WTC11 (cell line): Measurements from ENCODE around the gene THSD7B. TPM values are rescaled to one million over a fixed set of nuclear protein-coding genes. Genes with fewer than 3 reads are reported as not detected.

Experiments
- ATAC-seq: fragments of 200-7000 bp; cut with Tn5 transposase; 2 replicates; pipeline ENCODE4 v1.10.0; 2021; ENCODE audit warnings: mild to moderate bottlenecking, moderate library complexity
- CTCF ChIA-PET: fragments of 300-600 bp; sonication (Branson Sonifier 250); formaldehyde crosslinking; loops from one replicate; lab custom pipeline; 2021; ENCODE audit warnings: antibody characterized with exemption; lab: Charles Lee
- POLR2A ChIA-PET: fragments of 350-600 bp; sonication (Branson Sonifier 250); formaldehyde crosslinking; loops from one replicate; lab custom pipeline; 2021; ENCODE audit warnings: antibody characterized with exemption; lab: Charles Lee
- DNase-seq: peaks from one replicate; pipeline ENCODE4 v3.0.0; 2021; ENCODE audit warnings: low spot score
- H3K27ac Mint-ChIP-seq: 2 replicates; pipeline ENCODE4 v1.8.0; 2021; ENCODE audit warnings: mixed read lengths
- H3K27me3 Mint-ChIP-seq: 2 replicates; pipeline ENCODE4 v1.8.0; 2021; ENCODE audit warnings: low read depth, mild to moderate bottlenecking, moderate library complexity, mixed read lengths
- H3K36me3 Mint-ChIP-seq: 2 replicates; pipeline ENCODE4 v1.8.0; 2021; ENCODE audit warnings: mixed read lengths
- H3K4me1 Mint-ChIP-seq: 2 replicates; pipeline ENCODE4 v1.8.0; 2022; ENCODE audit warnings: mixed read lengths
- H3K4me3 Mint-ChIP-seq: 2 replicates; pipeline ENCODE4 v1.8.0; 2021; ENCODE audit warnings: mild to moderate bottlenecking, moderate library complexity, mixed read lengths
- H3K9me3 Mint-ChIP-seq: 2 replicates; pipeline ENCODE4 v1.8.0; 2021; ENCODE audit warnings: mixed read lengths
- CBFB ChIP-seq: sonication (generic); formaldehyde crosslinking; IDR thresholded peaks from 2 replicates; pipeline ENCODE4 v1.8.1; 2022; ENCODE audit warnings: mild to moderate bottlenecking, low read depth, missing genetic modification reagents
- EMX1 ChIP-seq: fragments of 250-450 bp; sonication (Bioruptor Pico); IDR thresholded peaks from 2 replicates; pipeline ENCODE4 v1.8.0; 2021; ENCODE audit warnings: mild to moderate bottlenecking
- GABPB1 ChIP-seq: sonication (generic); formaldehyde crosslinking; IDR thresholded peaks from 2 replicates; pipeline ENCODE4 v1.8.1; 2023; ENCODE audit warnings: mild to moderate bottlenecking, missing genetic modification reagents
- NFYB ChIP-seq: sonication (generic); formaldehyde crosslinking; conservative IDR thresholded peaks from 2 replicates; pipeline ENCODE4 v1.8.0; 2022; ENCODE audit warnings: low read depth, missing genetic modification reagents
- OVOL2 ChIP-seq: fragments of 250-450 bp; sonication (Bioruptor Pico); IDR thresholded peaks from 2 replicates; pipeline ENCODE4 v1.9.0; 2021; ENCODE audit warnings: mild to moderate bottlenecking, borderline replicate concordance
- ZNF138 ChIP-seq: sonication (generic); formaldehyde crosslinking; conservative IDR thresholded peaks from 2 replicates; pipeline ENCODE4 v1.8.1; 2022; ENCODE audit warnings: mild to moderate bottlenecking, moderate library complexity, missing genetic modification reagents
- ZNF232 ChIP-seq: sonication (generic); formaldehyde crosslinking; IDR thresholded peaks from 2 replicates; pipeline ENCODE4 v1.8.0; 2022; ENCODE audit warnings: mild to moderate bottlenecking, missing genetic modification reagents
- total RNA-seq: library from RNA; stranded (reverse); gene quantifications from 3 replicates; pipeline ENCODE4 v1.2.3, GENCODE V29; 2021
- TF ChIP-seq, protein P1 (sequence below): fragments of 250-450 bp; sonication (Bioruptor Pico); IDR thresholded peaks from 2 replicates; pipeline ENCODE4 v1.9.0; 2021; ENCODE audit warnings: mild to moderate bottlenecking, borderline replicate concordance
- TF ChIP-seq, protein P2 (sequence below): fragments of 250-450 bp; sonication (Bioruptor Pico); IDR thresholded peaks from 2 replicates; pipeline ENCODE4 v1.9.0; 2021; ENCODE audit warnings: moderate library complexity, mild to moderate bottlenecking, inconsistent platforms, borderline replicate concordance
- TF ChIP-seq, protein P3 (sequence below): fragments of 250-450 bp; sonication (Bioruptor Pico); IDR thresholded peaks from 2 replicates; pipeline ENCODE4 v2.1.2; 2022; ENCODE audit warnings: mild to moderate bottlenecking, moderate library complexity
- TF ChIP-seq, protein P4 (sequence below): sonication (generic); formaldehyde crosslinking; IDR thresholded peaks from 2 replicates; pipeline ENCODE4 v1.8.1; 2022; ENCODE audit warnings: mild to moderate bottlenecking, moderate library complexity, missing genetic modification reagents
- TF ChIP-seq, protein P5 (sequence below): sonication (generic); formaldehyde crosslinking; IDR thresholded peaks from 2 replicates; pipeline ENCODE4 v1.8.1; 2022; ENCODE audit warnings: missing genetic modification reagents, borderline replicate concordance
- TF ChIP-seq, protein P6 (sequence below): sonication (generic); formaldehyde crosslinking; IDR thresholded peaks from 2 replicates; pipeline ENCODE4 v1.8.0; 2023; ENCODE audit warnings: missing genetic modification reagents, mild to moderate bottlenecking, borderline replicate concordance
- TF ChIP-seq, protein P7 (sequence below): fragments of 250-450 bp; sonication (Bioruptor Pico); IDR thresholded peaks from 2 replicates; pipeline ENCODE4 v1.9.0; 2021; ENCODE audit warnings: mild to moderate bottlenecking

Gene THSD7B
- total RNA-seq, 1 experiment from 2014 or later, result 2.9 TPM

DNA sequence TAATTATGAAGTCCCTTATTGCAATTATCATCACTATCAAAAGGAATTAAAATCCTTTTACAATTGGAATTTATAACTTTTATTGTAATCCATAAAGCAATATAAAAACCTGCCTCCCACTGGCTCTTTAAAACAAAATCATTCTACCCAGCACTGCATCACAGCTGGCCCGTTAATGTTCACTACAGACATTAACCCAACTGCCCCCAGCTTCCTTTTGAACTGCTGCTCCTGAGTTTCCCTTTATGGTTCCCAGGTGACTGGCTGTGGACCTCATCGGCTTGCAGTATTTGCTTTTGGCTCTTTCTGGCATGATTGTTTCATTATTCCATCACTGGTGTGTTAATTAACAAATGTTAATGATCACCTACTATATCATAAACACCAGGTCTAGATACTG lies 535.6 kb downstream of the THSD7B start (continued):
- TF ChIP-seq OVOL2 (CRISPR knock-in tag) (no peak), ZNF232 (CRISPR knock-in tag) (no peak), GABPB1 (CRISPR knock-in tag) (no peak)
- TF ChIP-seq, protein P1, sequence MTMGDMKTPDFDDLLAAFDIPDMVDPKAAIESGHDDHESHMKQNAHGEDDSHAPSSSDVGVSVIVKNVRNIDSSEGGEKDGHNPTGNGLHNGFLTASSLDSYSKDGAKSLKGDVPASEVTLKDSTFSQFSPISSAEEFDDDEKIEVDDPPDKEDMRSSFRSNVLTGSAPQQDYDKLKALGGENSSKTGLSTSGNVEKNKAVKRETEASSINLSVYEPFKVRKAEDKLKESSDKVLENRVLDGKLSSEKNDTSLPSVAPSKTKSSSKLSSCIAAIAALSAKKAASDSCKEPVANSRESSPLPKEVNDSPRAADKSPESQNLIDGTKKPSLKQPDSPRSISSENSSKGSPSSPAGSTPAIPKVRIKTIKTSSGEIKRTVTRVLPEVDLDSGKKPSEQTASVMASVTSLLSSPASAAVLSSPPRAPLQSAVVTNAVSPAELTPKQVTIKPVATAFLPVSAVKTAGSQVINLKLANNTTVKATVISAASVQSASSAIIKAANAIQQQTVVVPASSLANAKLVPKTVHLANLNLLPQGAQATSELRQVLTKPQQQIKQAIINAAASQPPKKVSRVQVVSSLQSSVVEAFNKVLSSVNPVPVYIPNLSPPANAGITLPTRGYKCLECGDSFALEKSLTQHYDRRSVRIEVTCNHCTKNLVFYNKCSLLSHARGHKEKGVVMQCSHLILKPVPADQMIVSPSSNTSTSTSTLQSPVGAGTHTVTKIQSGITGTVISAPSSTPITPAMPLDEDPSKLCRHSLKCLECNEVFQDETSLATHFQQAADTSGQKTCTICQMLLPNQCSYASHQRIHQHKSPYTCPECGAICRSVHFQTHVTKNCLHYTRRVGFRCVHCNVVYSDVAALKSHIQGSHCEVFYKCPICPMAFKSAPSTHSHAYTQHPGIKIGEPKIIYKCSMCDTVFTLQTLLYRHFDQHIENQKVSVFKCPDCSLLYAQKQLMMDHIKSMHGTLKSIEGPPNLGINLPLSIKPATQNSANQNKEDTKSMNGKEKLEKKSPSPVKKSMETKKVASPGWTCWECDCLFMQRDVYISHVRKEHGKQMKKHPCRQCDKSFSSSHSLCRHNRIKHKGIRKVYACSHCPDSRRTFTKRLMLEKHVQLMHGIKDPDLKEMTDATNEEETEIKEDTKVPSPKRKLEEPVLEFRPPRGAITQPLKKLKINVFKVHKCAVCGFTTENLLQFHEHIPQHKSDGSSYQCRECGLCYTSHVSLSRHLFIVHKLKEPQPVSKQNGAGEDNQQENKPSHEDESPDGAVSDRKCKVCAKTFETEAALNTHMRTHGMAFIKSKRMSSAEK, result no peak
- TF ChIP-seq, protein P2, sequence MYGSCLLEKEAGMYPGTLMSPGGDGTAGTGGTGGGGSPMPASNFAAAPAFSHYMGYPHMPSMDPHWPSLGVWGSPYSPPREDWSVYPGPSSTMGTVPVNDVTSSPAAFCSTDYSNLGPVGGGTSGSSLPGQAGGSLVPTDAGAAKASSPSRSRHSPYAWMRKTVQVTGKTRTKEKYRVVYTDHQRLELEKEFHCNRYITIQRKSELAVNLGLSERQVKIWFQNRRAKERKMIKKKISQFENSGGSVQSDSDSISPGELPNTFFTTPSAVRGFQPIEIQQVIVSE (CRISPR knock-in tag), result no peak

DNA sequence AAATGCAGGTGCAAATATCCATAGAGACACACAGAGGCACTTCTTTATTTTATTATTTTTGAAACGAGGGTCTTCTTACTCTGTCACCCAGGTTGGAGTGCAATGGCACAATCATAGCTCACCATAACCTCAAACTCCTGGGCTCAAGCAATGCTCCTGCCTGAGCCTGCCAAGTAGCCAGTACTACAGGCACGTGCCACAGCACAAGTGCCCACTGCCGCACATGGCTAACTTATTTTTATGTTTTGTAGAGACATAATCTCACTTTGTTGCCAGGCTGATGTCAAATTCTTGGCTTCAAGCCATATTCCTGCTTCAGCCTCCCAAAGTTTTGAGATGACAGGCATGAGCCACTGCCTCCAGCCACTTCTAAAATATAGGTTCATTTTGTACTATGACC lies 537.6 kb downstream of the THSD7B start:
- ChIA-PET POLR2A (no interaction called here), CTCF (no interaction called here)

DNA sequence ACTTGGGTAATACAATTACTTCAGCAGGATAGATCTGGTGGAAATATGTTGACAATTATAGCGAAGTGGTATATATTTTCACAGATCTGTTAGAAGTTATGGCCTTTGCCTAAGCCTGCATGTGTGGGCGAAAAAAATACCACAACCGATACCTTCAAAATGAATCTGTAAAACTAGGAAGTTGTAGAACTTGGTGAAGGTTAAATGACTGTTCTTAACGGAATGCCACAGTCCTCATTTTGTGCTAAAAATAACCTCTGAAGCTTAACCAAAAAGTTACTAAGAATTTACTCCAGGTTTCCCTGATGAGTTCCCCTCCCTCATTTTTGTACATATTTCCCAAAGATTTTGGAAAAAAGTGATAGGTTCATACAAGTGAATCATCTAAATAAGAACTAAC lies 550.7 kb downstream of the THSD7B start:
- ATAC-seq, result no peak
- TF ChIP-seq, protein P3, sequence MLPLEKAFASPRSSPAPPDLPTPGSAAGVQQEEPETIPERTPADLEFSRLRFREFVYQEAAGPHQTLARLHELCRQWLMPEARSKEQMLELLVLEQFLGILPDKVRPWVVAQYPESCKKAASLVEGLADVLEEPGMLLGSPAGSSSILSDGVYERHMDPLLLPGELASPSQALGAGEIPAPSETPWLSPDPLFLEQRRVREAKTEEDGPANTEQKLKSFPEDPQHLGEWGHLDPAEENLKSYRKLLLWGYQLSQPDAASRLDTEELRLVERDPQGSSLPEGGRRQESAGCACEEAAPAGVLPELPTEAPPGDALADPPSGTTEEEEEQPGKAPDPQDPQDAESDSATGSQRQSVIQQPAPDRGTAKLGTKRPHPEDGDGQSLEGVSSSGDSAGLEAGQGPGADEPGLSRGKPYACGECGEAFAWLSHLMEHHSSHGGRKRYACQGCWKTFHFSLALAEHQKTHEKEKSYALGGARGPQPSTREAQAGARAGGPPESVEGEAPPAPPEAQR, result no peak
- TF ChIP-seq, protein P4, sequence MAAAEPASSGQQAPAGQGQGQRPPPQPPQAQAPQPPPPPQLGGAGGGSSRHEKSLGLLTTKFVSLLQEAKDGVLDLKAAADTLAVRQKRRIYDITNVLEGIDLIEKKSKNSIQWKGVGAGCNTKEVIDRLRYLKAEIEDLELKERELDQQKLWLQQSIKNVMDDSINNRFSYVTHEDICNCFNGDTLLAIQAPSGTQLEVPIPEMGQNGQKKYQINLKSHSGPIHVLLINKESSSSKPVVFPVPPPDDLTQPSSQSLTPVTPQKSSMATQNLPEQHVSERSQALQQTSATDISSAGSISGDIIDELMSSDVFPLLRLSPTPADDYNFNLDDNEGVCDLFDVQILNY (CRISPR knock-in tag), result no peak
- TF ChIP-seq NFYB (CRISPR knock-in tag) (no peak), ZNF138 (CRISPR knock-in tag) (no peak), CBFB (CRISPR knock-in tag) (no peak)
- TF ChIP-seq, protein P5, sequence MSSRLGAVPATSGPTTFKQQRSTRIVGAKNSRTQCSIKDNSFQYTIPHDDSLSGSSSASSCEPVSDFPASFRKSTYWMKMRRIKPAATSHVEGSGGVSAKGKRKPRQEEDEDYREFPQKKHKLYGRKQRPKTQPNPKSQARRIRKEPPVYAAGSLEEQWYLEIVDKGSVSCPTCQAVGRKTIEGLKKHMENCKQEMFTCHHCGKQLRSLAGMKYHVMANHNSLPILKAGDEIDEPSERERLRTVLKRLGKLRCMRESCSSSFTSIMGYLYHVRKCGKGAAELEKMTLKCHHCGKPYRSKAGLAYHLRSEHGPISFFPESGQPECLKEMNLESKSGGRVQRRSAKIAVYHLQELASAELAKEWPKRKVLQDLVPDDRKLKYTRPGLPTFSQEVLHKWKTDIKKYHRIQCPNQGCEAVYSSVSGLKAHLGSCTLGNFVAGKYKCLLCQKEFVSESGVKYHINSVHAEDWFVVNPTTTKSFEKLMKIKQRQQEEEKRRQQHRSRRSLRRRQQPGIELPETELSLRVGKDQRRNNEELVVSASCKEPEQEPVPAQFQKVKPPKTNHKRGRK (CRISPR knock-in tag), result no peak

More for the DNA sequence above, 537.6 kb downstream of the THSD7B start:
- TF ChIP-seq, protein P6, sequence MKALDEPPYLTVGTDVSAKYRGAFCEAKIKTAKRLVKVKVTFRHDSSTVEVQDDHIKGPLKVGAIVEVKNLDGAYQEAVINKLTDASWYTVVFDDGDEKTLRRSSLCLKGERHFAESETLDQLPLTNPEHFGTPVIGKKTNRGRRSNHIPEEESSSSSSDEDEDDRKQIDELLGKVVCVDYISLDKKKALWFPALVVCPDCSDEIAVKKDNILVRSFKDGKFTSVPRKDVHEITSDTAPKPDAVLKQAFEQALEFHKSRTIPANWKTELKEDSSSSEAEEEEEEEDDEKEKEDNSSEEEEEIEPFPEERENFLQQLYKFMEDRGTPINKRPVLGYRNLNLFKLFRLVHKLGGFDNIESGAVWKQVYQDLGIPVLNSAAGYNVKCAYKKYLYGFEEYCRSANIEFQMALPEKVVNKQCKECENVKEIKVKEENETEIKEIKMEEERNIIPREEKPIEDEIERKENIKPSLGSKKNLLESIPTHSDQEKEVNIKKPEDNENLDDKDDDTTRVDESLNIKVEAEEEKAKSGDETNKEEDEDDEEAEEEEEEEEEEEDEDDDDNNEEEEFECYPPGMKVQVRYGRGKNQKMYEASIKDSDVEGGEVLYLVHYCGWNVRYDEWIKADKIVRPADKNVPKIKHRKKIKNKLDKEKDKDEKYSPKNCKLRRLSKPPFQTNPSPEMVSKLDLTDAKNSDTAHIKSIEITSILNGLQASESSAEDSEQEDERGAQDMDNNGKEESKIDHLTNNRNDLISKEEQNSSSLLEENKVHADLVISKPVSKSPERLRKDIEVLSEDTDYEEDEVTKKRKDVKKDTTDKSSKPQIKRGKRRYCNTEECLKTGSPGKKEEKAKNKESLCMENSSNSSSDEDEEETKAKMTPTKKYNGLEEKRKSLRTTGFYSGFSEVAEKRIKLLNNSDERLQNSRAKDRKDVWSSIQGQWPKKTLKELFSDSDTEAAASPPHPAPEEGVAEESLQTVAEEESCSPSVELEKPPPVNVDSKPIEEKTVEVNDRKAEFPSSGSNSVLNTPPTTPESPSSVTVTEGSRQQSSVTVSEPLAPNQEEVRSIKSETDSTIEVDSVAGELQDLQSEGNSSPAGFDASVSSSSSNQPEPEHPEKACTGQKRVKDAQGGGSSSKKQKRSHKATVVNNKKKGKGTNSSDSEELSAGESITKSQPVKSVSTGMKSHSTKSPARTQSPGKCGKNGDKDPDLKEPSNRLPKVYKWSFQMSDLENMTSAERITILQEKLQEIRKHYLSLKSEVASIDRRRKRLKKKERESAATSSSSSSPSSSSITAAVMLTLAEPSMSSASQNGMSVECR (CRISPR knock-in tag), result no peak
- TF ChIP-seq, protein P7, sequence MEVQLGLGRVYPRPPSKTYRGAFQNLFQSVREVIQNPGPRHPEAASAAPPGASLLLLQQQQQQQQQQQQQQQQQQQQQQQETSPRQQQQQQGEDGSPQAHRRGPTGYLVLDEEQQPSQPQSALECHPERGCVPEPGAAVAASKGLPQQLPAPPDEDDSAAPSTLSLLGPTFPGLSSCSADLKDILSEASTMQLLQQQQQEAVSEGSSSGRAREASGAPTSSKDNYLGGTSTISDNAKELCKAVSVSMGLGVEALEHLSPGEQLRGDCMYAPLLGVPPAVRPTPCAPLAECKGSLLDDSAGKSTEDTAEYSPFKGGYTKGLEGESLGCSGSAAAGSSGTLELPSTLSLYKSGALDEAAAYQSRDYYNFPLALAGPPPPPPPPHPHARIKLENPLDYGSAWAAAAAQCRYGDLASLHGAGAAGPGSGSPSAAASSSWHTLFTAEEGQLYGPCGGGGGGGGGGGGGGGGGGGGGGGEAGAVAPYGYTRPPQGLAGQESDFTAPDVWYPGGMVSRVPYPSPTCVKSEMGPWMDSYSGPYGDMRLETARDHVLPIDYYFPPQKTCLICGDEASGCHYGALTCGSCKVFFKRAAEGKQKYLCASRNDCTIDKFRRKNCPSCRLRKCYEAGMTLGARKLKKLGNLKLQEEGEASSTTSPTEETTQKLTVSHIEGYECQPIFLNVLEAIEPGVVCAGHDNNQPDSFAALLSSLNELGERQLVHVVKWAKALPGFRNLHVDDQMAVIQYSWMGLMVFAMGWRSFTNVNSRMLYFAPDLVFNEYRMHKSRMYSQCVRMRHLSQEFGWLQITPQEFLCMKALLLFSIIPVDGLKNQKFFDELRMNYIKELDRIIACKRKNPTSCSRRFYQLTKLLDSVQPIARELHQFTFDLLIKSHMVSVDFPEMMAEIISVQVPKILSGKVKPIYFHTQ (CRISPR knock-in tag), result no peak
- no peak for TF ChIP-seq EMX1 (CRISPR knock-in tag)
- TF ChIP-seq, all 79 proteins: peak for 0
- H3K27me3 Mint-ChIP-seq, result no peaks in the 10 kb centered on the region
- DNase-seq (no peak), ATAC-seq (no peak)
- no peak overlapping the region for H3K4me3 Mint-ChIP-seq
- no peak overlapping the region for H3K27ac Mint-ChIP-seq
- H3K9me3 Mint-ChIP-seq, result peaks cover 12% of the 10 kb centered on the region
- no peaks in the 10 kb centered on the region for H3K4me1 Mint-ChIP-seq
- H3K36me3 Mint-ChIP-seq, result peaks cover 17% of the 10 kb centered on the region

More for the DNA sequence above, 550.7 kb downstream of the THSD7B start:
- Mint-ChIP-seq H3K4me3 (no peak overlapping the region), H3K4me1 (no peaks in the 10 kb centered on the region), H3K27me3 (no peaks in the 10 kb centered on the region), H3K9me3 (peaks cover 29% of the 10 kb centered on the region), H3K36me3 (peaks cover 37% of the 10 kb centered on the region), H3K27ac (no peak overlapping the region)
- ChIA-PET CTCF (no interaction called here), POLR2A (no interaction called here)
- DNase-seq, result no peak
